ENCODE data around the gene KLK13.

KLK13 gene

DNA sequence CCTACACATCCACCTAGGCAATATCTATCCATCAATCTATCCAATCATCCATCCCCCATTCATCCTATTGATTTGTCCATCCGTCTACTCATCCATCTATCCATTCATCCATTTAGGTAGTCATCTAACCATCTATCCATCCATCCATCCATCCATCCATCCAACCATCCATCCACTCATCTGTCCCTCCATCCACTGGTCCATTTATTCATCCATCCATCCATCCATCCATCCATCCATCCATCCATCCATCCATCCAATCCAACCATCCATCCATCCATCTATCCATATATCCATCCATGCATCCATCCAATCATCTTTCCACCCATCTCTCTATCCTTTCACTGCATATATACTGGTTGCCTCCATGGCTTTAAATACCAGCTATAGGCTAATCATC, 3.9 kb downstream of the KLK13 start:
- no peak for DNase-seq (ENCODE audit: low spot score)

DNA sequence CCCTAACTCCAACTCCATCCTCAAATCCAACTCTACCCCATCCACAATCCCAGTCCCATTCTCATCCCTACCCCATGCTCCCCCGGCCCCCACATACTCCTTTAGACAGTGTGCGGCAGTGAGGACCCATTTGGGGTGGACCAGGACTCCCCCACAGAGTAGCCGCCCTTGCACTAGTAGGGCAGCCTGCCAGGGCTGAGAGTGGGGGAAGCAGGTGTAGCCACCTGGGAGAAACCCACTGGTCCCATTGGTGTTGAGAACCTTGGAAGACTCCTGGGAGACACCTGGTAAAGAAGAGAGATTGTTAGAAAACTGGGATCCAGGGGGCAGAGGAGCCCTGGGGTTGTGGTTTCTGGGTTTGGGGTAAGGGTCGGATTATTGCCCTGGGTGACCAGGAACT, 4.6 kb downstream of the KLK13 start:
- no peak for DNase-seq (ENCODE audit: low spot score)

- no peak for DNase-seq (ENCODE audit: low spot score)
Measured at GRCh38 chr19:51059715-51060114, 5.2 kb downstream of the KLK13 start.

- no peak for DNase-seq (ENCODE audit: low spot score)
Measured at GRCh38 chr19:51055866-51056265, 9.0 kb downstream of the KLK13 start.

- no peak for DNase-seq (ENCODE audit: low spot score)
Measured at GRCh38 chr19:51047031-51047335, 17.9 kb downstream of the KLK13 start.

GRCh38 chr19:51044327-51044726, 20.6 kb downstream of the KLK13 start:
- DNase-seq (ENCODE audit: low spot score) = no peak

DNA sequence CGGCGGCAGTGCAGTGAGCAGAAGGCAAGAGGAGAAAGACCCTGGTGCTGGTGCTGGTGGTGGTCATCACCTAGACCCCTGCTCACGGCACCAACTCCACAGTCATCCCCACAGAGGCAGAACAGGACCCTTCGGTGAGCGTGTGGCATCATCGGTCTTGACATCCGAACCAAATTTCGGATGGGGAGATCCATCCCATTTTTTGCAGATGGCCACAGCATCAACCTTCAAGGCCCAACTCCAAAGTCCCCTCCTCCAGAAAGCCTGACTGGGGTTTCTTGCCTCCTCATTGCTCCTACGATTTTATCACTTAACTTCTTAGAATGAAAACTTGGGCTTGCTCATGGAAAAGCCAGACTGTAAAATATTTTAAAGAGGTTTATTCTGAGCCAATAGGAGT, 21.4 kb downstream of the KLK13 start:
- no peak for DNase-seq (ENCODE audit: low spot score)

DNA sequence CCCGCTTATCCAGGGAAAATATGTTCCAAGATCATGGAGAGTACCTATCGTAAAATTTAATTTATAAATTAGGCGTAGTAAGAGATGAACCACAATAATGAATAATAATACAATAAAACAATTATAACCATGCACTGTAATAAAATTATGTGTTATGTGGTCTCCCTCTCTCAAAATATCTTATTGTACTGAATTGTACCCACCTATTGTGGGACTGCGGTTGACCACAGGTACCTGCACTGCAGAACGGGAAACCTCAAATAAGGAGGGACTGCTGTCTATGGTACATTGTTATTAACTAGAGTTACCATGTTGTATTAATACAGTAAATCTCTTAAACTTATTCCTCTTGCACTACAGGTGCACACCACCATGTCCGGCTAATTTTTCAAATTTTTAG, 24.7 kb downstream of the KLK13 start:
- DNase-seq (ENCODE audit: low spot score) = no peak

DNA sequence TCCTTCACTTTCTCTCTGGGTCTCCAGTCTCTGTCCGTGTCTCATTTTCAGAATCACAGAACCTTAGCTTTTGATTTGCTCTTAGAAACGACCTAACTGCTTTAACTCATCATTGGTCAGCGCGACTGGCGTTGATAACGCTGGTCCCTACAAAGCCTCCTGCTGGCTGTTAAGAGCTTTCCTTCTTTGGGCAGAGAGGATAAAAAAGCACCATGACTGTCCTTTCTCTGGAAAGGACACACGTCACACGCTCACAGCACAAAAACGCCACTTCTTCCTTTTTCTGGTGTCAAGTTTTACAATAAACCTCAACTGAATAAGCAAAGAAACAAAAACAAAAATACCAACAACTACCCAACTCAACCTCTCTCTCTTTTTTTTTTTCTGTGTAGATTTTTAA, 28.4 kb downstream of the KLK13 start:
- no peak for DNase-seq (ENCODE audit: low spot score)

DNA sequence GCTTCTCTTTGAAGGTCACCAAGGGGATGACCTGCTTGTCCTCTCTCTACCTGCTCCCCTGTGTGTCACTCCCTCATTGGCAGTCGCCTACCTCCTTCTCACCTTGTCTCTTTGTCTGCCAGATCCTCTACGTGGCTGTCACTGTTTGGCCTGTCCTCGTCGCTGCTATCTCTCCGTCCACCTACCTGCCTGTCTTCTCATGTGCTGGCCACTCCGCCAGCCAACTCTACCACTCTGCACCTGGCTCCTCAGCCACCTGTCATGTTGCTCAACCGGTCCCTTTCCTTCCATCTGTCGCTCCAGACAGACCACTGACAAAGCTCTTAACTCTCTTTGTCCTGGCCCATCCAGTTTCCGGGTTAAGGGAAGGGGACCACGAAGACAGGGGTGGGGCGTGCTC, 30.2 kb downstream of the KLK13 start, which contains the start of gene KLK12:
TSS of gene KLK12 (minus strand) at position 299 of the 400 bp plus-strand sequence. CDS start 381 bp downstream, outside the sequence.
- no peak for DNase-seq (ENCODE audit: low spot score)

DNA sequence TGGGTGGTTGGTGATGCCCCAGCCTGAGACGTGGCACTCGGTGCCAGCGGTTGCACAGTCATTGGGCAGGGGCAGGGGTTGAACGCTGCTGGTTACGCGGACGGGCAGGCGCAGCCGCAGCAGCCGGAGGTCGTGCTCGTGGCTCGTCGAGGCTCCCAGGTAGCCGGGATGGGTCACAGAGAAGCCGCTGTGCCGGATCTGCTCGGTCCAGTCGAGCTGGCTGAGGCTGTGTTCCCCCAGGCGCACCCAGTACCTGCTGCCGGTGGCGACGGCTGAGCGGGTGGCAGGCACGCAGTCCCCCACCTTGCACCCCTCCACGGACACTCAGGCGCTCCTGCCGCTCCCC, 33.0 kb downstream of the KLK13 start:
- DNase-seq (ENCODE audit: low spot score) = no peak

DNA sequence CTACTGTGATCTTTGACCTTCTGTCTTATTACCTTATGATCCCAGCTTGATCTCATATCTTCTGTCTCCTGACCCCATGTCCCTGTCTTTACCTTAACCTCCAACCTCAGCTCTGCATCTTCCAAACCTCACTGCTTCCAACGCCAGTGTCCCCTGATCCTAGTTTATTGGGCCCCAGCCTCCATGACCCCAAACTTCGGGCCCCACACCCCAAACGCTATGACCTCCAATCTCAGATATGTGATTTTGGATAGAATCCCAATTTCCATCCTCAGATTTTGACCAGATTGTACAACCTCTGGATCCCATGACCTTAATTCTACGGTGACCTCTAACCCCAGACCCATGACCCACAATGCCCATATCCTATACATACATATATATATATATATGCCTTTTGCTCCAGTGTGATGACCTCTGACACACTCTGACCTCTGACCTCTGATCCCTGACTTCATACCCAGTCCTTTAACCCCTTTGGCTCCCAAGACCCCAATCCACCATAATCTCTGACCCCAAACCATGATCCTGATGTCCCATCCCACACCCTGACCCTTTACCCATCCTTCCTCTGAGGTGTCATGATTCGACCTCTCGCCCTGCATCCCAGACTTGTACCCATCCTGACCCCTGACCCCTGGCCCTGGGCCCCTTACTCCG, 33.5 kb downstream of the KLK13 start:
- DNase-seq (ENCODE audit: low spot score) = no peak

GRCh38 chr19:51030631-51031030, 34.3 kb downstream of the KLK13 start:
- no peak for DNase-seq (ENCODE audit: low spot score)

DNA sequence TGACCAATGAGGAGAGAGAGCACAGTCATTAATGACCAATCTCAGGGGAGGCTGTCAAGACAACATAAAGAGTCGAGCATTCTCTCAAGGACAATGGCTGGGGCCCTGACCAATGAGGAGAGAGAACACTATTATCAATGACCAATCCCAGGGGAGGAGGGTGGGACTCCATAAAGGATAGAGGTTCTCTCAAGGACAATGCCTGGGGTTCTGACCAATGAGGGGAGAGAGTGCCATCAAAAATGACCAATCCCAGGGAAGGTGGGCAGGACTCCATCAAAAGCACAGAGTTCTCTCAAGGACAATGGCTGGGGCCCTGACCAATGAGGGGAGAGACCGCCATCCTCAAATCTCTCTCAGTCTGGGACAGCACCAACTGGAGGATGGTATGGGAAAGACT, 35.2 kb downstream of the KLK13 start:
- DNase-seq (ENCODE audit: low spot score) = no peak

- DNase-seq (ENCODE audit: low spot score) = no peak
Measured at GRCh38 chr19:51027873-51028272, 37.0 kb downstream of the KLK13 start.

DNA sequence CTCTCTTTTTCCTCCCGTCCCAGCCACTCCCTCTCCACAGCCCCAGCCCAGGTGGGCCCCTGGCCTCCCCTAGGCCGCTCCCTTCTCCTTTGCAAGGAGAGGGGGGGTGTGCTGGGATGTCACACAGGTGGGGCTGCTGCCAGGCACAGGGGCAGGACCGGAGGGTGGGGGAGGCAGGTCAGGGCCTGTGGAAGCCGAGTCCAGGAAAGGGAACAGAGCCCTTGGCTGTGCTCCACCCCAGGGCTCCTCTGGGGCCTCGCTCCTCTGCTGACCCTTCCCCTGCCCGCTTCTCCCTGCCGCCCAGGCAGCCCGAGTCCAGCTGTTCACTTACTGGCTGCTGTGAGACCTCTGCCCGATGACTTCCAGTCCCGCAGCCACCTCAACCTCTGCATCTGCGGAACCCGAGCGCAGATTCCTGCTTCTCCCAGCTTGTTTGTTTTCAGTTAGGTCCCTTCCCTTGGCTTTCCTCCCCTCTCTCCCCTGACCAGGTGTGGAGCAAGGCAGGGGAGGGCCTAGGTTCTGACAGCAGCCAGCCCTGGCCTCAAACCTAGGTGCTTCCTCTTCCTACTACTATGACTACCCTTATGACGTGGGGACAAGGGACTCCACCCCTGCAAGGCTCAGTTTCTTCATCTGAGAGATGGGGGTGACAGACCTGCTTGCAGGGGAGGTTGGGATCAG, 37.6 kb downstream of the KLK13 start:
- no peak for DNase-seq (ENCODE audit: low spot score)

- no peak for DNase-seq (ENCODE audit: low spot score)
Measured at GRCh38 chr19:51026554-51026831, 38.4 kb downstream of the KLK13 start, which contains the start of gene KLK11. Gene KLK11, minus strand, starts transcription at chr19:51026616. Its CDS starts 985 bp downstream, at chr19:51025631.

DNA sequence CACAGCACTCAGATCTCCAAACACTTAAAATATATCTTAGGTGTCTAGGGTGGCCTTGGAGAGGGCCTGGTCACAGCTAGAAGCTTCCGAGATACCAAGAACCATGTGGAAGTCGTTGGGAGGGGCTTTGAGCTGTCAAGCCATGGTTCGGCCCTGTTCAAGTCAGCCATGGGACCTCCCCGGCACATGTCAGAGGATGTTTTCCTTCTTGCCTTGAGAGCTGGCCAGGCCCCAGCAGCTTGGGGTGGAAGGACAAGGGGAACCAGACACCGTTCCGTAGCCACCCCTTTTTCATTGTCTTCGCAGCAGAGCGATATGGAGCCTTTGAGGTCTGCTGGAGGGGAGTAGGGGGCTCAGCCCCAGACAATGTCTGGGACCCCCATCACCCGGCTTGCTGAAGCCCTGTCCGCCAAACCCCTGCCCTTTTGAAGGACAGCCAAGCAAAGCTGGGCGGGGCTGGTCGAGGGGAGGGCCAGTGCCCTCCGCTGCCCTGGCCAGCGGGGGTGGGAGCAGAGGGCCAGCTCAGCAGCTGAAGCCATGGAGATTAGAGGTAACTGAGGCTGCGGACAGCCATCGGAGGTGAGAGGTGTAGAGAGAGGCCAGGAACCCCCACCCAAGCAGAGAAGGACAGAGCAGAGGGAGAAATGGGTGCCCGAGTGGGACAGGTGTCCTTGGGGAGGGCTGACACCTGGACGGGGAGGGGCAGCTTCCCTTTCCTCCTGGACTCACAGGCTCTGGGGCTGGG, 38.9 kb downstream of the KLK13 start:
- no peak for DNase-seq (ENCODE audit: low spot score)

- DNase-seq (ENCODE audit: low spot score) = no peak
Measured at GRCh38 chr19:51025401-51025800, 39.5 kb downstream of the KLK13 start.

DNA sequence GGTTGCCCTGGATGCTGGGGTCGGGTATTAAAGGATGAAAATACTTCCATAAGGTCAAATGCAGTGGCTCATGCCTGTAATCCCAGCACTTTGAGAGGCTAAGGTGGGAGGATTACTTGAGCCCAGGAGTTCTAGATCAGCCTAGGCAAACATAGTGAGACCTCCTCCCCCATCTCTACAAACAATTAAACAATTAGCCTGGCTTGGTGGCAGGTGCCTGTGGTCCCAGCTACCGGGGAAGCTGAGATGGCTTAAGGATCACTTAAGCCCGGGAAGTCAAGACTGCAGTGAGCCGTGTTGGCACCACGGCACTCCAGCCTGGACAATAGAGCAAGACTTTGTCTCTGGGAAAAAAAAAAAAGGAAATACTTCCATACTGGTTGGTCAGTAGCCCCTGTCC, 40.0 kb downstream of the KLK13 start:
- DNase-seq (ENCODE audit: low spot score) = no peak

DNA sequence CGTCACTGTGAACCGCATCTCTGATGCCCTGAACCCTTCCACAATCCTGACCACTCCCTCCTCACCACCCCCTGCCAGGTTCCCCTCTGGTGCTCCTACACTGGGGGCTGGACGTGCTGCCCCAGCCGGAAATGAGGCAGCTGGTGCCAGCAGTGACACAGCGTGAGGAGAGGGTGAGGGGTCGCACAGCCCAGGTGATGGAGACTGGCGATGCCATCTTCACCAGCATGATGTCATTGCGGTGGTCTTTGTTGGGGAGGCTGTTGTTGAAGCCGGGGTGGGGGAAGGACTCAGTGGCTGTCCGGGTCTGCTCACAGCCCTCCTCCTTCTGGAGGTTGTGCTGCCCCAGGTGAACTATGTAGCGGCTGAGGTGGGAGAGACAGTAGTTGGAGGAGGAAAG, 40.9 kb downstream of the KLK13 start:
- no peak for DNase-seq (ENCODE audit: low spot score)

DNA sequence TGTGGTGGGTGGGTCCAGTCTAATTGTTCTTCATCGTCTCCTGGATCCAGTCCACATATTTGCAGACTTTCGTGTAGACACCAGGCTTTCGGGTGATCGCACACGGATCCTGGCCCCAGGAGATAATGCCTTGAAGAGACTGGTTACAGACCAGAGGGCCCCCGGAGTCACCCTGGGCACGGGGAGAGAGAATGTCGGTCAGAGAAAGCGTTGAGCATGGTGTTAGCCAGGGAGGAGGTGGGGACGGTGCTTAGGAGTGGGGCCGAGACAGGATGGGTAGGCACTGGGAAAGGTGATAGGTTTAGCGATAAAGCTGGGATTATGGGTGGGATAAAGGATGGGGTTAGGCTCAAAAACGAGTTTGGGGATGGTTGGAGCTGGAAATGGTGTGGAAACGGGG, 42.4 kb downstream of the KLK13 start:
- DNase-seq (ENCODE audit: low spot score) = no peak

DNA sequence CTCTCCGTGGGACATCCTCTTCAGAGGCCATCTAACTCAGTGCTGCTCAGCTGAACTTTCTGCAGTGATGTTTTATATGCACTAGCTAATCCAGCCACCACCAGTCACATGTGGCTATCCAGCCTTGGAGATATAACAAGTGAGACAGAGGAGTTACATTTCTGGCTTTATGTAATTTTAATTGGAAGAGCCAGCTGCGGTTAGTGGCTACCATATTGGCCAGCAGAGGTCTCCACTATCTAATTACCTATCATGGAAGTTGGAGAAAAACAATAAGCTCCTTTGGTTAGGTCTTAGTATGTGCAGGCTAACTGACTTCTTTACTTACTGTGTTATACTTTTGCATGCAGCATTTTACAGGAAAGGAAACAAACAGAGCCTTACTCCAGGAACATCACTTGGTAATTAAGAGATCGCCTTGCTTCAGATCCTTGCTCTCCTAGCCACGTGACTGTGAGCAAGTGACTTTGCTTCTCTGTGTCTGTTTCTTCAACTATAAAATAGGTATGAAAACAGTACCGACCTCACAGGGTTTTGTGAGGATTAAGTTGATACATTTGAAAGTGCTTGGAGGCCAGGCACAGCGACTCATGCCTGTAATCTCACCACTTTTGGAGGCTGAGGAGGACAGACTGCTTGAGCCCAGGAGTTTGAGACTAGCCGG, 43.8 kb downstream of the KLK13 start:
- peak; percentile 11 for DNase-seq (ENCODE audit: low spot score)
